HG03060 (cell line): ENCODE results near the gene DAPP1.
A peak's percentile ranks its signal among the peaks of the same experiment; 100 is the strongest.
"Not testable (repeated sequence)": the region's sequence is repeated elsewhere in the genome, so short reads cannot be mapped to it uniquely, and the experiment has no call there.

Experiments used
- ATAC-seq: cut with Tn5 transposase; IDR thresholded peaks from one replicate; pipeline ENCODE4 v1.9.1; 2021; ENCODE audit warnings: low read depth, moderate number of reproducible peaks; ENCODE audit not compliant: unreplicated experiment

The DAPP1 gene

DNA sequence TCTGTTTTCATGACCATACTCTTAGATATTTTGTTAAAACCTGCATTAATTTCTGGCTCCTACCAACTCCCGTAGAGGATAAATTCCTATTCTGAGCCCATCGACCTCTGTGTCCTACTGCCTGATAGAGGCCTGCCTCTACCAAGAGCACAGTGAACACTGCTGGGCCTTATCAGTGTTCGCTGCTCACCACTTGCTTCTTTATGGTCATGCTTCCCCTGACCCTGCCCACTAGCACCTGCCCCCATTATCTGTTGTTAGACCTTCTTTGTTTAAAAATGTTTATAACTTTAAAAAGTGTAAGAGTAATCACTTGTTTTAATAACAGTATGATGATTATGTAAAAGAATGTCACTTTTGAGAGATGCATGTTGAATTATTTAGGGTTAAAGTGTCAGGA lies 6.1 kb downstream of the DAPP1 start:
- ATAC-seq = no peak

DNA sequence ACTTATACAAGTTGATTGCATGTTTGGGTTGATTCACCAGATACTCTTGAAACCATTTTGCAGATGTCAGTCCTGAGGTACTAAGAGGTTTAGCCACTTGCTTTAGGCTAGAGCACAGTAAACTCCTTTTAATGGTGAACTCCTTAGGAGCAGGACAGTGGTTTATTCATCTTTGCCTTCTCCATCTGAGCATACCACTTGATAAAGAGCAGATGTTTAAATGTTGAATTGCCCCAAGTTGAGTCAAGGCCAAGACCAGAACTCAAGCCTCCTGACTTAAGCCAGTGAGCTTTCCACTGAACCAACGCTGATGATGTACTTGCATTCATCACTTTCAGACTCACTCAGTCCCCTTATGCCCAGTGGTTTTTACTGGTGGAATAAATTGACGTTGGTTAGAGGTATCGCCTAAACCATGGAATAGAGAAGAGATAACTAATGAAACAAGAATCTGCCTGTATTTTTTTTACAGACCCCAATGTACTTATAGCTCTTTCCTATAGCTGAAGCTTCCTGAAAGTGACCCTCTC lies 7.5 kb downstream of the DAPP1 start:
- no peak for ATAC-seq

DNA sequence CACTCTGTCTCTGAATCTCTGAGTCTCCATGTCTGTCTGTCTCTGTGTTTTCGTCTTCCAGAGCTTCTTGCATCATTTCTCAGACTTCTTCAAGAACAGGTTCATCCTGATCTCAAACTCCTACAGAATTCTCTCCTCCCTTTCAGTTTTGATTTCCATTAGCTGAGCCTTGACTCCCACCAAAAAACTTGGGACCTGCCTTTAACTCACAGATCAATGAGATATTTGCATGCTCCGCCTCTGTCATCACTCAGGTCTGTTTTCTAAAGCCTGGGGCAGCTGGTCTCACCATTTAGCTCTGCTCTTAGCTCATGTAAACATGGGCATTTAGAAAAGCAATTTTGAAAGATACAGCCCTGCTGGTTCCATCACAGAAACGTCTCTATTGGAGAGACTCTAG lies 8.6 kb downstream of the DAPP1 start:
- ATAC-seq = no peak

DNA sequence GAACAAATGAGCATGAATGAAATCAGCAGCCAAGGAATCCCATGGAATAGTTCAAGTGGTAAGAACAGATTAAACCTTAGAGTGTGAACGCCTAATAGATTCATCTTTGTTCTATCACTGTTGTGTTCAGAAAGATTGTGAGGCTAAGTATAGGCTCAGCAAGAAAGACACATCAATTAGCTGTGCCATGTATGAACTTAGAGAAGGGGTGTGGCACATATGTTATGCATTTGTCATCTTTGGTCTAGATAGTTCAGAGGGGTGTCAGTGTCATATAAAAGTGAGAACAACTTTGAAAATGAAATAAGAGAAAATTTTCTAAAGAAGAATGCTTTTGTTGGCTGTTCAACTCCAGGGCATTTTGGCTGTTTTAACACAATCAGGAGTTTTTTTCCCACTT lies 9.4 kb downstream of the DAPP1 start:
- ATAC-seq = no peak

DNA sequence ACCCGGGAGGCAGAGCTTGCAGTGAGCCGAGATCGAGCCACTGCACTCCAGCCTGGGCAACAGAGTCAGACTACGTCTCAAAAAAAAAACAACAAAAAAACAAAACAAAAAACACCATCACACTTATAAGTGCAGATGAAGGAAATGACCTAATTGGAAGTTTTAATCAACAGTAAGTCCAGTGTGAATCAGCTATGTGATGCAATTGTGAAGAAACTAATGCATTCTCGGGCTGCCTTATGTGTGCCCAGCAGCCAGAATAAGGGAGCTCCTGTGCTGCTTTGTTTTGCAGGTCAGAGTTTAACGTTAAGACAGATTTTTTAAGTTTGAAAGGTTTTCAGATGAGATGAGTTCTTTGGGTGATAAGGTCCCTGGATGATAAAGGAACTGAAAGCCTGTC lies 10.8 kb downstream of the DAPP1 start:
- ATAC-seq = no peak

DNA sequence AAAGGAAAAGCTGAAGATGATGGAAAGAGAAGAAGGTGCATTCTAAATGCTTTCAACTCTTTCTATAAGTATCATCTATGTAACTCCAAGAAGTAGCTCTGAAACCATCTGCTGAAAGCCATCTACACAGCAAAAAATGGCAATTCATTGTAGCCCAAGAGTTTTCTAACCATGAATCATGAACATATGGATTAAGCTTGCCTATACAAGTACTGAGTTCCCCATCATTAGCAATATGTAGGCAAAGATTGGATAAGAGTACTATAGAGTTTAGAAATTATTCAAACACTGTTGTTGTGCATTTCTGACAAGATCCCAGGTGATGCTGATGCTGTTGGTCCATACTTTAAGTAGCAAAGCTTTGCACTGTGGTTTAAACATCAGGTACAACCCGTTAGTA lies 11.2 kb downstream of the DAPP1 start:
- no peak for ATAC-seq

DNA sequence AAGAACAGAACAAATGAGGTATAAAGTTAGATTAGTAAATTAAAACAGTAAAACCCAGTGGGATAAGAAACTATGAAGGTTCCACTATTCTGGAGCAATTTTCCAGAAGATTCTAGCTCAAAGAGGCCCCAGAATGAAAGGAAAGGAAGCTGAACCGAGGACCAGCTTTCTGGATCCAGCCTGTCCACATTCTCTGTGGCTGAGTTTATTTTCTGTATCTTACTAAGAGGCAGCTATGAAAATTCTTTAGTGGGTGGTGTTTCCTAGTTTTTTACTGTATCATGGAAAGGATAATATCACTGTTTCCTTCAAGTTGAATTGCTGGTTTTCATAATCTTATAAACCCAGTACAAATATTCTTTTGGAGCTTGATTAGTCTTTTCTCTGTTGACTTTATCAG lies 11.8 kb downstream of the DAPP1 start:
- no peak for ATAC-seq

DNA sequence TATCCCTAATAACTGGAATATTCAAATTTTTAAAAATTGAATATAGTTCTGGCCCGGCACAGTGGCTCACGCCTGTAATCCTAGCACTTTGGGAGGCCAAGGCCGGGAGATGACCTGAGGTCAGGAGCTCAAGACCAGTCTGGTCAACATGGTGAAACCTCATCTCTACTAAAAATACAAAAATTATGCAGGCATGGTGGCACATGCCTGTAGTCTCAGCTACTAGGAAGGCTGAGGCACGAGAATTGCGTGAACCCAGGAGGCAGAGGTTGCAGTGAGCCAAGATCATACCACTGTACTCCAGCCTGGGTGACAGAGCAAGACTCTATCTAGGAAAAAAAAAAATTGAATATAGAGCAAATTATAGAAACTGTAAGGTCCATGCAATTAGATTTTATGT lies 13.4 kb downstream of the DAPP1 start:
- ATAC-seq = not testable (repeated sequence)

DNA sequence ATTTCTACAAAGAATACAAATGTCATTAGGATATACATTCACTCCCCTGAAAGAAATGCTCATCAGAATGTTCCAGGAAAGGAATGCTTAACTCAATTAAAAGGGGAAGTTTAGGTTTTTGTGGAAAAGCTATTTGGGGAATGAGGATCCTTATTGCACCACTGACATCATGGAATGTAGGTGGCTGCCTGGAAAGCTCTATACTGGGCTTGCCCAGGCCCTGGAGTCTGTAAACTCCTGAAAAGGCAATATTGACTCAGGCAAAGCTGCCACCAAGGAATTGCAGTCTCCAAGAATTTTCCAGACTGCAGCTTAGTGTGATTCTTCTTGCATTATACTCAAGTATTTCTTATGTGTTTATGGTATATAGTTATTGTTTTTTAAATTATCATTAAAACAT lies 15.7 kb downstream of the DAPP1 start:
- no peak for ATAC-seq

DNA sequence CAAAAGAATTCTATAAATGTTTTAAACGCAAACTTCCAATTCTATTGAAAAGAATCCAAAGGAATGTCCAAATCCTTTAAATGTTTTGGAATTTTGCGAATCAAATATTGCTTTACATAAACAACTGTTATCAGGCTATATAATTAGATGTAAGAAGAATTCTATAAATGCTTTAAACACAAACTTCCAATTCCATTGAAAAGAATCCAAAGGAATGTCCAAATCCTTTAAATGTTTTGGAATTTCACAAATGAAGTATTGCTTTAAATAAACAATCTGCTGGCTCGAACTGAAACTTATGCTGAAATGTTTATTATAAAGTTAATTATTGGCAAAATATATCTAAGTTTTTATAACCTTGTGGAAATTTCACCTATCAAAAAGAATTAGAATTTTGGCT lies 16.1 kb downstream of the DAPP1 start:
- ATAC-seq = no peak

DNA sequence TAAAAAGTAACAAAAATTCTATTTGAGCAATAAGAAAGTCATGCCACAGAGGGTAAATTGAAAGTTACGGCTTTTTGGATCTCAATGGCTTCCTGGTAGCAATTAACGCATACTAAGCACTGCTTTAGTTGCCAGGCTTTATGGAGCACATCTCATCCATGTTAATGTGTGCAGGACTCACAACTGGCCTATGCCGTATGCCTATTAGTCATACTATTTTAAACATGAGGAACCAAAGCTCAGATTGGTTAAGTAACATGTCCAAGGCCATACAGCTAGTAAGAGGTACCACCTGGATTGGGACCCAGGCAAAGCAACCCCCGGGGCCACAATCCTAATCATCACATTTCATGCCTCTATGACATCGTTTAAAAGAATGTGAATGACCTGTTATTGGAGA lies 17.1 kb downstream of the DAPP1 start:
- ATAC-seq = no peak

DNA sequence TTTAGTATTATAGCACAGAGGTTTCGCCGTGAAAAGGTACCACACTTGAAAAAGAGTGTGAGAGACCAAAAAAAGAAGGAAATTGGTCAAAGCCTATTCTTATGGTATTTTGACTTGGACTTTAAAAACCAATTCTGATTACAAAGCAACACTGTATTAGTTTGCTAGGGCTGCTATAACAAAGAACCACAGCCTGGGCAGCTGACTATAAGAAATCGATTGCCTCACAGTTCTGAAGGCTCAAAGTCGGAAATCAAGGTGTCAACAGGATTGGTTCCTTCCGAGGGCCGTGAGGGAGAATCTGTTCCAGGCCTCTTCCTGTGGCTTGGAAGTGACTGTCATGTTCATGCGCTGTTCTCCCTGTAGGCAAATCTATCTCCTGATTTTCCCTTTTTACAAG lies 17.9 kb downstream of the DAPP1 start:
- ATAC-seq = no peak

DNA sequence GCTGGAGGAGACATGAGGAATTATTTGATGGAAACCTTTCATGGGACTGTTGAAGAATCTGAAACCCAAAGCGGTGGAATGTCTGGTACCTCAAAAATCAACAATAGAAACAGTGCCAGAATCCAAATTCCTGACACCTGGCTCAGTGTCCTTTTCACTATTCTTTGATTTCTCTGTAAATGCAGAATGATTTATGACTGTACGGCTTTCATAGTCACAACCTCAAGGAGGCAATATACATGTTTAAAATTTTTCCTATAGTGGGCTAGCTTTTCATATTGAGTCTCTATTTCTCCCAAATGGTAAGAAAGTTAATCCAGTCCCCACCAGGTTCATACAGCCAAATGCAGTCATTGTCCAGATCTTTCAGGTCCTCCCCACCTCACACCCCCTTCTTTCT lies 19.3 kb downstream of the DAPP1 start:
- ATAC-seq = no peak

DNA sequence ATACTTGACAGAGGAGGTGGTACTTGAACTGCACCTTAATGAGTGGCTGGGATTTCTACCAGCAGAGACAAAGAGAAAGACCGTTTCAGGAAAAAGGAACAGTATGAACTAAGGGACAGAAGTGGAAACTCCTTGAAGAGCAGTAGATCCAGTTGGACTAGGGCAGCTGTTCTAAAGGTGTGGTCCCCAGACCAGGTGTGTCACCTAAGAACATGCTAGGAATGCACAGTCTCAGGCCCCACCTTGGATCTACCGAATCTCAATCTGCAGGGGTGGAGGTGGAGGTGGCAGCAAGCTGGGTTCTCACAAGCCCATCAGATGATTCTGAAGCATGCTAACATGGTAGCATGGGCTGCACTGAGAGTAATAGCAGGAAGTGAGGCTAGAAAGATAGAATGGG lies 22.3 kb downstream of the DAPP1 start:
- ATAC-seq = no peak

DNA sequence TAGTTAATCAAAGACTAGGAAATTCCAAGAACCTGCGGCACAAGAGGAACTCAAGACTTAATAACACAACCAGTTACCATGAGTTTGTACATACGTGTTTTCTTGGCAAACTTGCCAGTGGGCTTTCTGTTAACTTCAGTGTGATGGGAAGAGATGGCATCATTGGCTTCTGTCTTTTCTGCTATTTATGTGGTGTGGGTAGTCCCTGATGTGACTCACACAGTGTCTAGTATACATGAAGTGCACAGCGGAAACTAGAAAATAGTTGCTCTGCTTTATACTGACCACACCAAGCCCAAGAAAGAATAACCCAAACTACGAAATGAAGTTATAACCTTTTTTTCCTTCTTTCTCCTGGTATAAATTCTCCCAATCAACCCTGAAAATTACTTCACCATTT lies 24.5 kb downstream of the DAPP1 start:
- peak; percentile 42 for ATAC-seq

DNA sequence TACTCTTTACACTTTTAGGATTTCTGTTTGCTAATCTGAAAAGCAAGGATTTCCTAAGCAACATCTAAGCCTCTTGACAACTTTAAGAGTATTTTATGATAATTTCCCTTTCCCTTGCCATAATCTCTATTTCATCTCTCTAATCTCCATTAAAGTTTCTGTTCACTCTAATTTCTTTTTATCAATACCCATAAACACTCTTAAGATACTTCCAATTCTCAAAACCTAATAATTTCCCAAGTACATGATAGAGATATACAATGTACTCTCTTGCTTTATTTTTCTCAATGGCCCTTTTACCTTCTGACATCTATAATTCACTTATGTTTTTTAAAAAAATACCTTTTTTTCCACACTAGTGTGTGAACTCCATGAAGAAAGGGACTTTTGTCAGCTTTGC lies 26.8 kb downstream of the DAPP1 start:
- no peak for ATAC-seq

DNA sequence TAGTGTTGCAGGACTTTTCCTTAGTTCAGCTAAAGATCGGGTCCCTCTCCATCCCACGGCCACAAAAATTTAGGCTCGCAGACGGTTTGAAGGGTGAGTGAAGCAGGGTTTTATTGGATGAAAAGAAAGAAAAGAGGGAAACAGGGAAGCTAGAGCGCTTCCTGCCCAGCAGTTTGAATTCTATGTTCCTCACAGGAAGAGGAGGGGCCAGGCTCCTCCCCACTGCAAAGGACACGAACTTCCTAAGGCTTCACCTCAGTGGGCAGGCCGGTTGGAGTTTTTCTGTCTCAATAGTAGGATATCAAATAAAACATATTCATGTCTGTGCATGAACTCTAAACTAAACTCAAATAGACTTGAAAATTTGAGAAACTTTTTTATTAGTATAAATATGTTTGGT lies 27.4 kb downstream of the DAPP1 start:
- ATAC-seq = no peak

DNA sequence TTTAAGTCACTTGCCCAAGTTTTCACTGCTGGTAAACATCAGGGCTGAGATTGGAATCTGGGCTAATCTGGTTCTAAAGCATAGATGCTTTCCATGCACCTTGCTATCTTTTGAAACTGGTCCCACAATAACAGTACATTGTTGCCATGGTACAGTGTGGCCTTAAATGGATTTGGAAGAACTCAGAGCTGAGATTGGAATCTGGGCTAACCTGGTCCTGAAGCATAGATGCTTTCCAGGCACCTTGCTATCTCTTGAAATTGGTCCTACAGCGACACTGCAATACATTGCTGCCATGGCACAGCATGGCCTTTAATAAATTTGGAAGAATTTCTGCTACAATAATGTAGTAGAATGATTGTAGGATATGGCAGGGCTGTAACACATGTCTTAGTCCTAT lies 28.6 kb downstream of the DAPP1 start:
- no peak for ATAC-seq

DNA sequence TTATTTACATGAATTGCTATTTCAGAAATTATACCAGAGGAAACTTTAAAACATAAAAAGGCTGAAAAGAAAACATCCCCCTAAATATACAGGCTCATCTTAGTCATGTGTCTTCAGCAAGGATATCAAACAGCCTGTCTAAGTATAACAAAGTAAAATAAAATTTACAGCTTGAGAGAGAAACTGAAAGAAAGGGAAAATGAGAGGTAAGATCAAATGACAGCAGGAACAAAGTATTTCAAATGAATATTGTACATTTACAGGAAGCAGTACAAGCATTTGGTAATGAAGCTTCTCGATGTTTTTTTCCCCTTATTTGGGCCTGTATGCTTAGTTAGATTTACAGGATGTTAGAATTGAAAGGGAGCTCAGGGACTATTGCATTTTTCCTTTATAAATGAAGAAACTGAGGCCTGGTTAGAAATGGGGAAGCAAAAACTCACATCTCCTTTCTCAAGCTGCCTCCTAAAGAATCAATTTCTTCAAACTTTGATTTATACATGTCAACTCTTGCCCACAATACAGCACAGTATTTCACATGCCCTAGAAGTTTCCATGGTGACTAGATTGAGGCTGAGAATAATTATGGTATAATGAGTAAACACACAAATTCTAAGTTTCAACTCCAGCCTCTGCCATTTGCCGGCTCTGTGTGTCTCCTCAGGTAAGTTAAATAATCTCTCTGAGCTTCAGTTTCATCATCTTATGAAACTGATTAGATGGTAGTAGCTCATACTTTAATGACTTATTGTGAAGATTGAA lies 29.3 kb downstream of the DAPP1 start:
- no peak for ATAC-seq

DNA sequence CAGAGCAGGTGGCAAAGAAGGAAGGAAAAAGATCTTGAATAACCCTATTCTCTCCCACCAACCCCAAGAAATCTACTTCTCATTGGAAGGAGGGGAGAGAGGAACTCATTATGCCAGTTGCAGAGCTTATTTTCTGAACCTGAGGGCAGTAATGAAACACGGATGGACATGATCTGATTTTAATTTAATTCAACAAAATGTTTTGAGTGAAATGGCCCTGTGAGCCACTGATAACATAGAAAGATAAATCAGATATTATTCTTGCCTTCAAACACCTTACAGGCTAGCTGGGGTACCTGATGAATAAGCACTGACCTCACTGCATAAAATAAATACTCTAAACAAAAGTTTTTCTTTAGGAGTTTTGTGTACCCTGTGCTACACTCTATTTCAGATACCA lies 30.3 kb downstream of the DAPP1 start:
- ATAC-seq = no peak

DNA sequence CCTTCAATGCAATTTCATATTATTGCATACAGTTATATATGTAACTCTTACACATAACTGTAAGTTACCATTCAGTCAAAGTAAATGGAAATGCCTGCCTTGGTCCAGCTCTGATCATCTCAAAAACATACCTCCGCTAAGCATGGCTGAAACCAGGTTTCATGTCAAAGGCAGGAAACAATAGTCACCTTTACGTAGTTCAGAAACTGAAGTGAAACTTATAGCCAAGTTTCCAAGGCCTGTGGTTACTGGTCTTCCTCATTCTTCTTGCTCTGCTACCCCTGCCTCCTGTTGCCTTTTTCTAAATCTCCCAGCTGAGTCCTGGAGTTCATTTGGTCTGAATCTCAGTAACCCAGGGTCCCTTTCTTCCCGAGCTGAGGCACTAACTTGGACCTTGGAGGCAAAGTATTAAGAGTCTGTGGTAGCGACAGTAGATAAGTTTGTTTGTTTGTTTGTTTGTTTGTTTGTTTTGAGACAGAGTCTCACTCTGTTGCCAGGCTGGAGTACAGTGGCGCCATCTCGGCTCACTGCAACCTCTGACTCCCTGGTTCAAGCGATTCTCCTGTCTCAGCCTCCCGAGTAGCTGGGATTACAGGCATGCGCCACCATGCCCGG lies 30.8 kb downstream of the DAPP1 start:
- ATAC-seq = peak; percentile 53

DNA sequence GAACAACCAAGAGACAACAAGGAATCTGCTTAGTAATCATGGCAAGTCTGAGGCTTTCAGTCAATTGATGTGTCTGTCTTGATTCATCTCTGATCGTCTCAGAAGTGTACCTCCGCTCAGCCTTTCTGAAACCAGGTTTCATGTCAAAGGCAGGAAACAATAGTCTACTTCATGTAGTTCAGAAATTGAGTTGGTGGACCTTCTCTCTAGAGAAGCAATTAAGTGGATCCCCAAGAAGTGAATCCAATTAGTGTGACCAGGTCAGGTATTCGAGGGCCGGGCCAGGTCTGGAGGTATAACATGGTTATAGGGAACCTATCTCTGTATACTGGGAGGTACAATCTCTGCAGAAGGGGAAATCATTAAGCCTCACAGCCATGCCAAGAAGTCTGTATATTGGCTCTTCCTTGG lies 32.0 kb downstream of the DAPP1 start:
- ATAC-seq = peak; percentile 27
